NCI-H187 (cell line): ENCODE results near the gene PPP1R9A.
A peak's percentile ranks its signal among the peaks of the same experiment; 100 is the strongest.

Experiments used
- DNase-seq, 2 experiments: peaks; one replicate each; lab custom pipeline; 2025; lab: John Stamatoyannopoulos, UW

PPP1R9A gene

DNA sequence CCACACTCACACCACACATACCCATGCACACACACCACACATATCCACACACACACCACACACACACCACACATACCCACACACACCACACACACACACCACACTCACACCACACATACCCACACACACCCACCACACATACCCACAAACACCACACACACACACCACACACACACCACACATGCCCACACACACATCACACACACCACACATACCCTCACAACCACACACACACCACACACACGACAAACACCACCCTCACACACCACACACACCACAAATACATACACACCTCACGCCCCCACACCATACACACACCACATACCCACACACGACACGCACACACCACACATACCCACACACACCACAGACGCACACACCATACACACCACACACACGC, 297.2 kb downstream of the PPP1R9A start:
- DNase-seq: no peak

DNA sequence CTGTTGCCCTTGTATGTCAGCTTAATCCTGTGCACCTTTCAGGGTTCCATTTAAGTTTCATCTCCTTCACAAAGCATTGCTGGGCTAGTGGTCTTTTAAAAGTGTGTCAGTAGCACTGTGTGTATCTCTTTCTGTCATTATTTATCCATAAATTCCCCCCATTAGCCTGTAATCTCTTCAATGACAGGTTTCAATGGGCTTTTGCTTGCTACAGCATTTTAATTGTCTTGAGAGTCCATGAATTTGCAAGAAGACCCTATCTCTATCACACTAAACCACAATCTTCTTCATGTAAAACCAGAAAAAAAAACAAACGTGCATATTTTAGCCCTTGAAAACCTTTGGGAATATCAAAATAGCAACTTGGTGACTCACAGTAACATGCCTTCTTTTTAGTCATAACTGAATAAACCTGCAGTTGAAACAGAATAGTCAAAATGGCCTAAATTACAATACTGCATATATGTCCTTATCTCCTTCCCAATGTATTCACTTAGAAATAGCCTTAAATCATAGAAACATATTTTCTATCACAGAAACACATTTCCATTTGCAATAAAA, 298.4 kb downstream of the PPP1R9A start:
- DNase-seq: no peak

DNA sequence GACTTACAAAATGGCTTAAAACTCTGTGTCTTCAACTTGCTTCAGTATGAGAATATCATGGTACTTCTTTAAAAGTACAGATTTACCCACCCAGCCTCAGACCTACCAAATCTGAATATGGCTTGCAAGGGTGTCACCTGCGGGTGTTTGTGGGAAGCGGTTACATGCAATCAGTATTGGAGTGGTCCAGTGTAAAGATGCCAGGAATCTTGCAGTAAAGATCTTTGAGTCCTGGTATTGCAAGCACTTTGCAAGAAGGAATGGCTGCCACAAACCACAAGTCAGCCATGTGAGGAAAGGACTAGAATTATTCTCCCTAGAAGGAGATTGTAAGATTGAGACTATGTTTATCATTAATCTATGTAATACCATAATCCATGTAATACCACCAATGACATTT, 301.9 kb downstream of the PPP1R9A start:
- no peak for DNase-seq

DNA sequence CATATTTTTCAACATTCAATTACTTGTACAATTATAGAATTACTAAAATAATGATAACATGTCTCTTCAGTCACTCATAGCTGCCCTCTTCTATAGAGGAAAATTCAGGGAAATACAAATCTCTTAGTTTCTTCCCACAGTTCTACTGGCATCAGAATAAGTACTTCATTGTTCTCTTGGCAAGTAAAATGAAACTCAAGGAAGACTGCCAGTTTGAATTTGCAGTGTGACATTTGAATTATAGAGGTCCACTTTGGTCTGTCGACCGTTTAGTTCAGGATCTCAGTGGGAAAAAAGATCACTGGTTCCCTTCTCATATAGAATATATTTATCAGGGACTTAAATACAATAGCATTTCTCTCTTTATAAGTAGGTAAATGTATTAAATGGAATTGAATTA, 302.4 kb downstream of the PPP1R9A start:
- no peak for DNase-seq

DNA sequence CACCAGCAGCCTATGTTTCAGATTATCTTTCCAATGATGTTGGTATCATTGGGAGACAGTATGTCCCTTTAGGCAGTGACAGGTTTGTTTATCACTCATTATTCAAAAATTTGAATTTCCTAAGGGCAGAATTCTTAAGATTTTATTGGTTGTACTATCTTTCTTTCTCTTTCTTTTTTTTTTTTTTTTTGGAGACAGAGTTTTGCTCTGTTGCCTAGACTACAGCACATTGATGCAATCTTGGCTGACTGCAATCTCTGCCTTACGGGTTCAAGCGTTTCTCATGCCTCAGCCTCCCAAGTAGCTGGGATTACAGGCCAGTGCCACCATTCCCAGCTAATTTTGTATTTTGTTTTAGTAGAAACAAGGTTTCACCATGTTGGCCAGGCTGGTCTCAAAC, 305.8 kb downstream of the PPP1R9A start:
- no peak for DNase-seq

GRCh38 chr7:95213809-95214492, 306.6 kb downstream of the PPP1R9A start:
- no peak for DNase-seq

GRCh38 chr7:95219721-95220120, 312.3 kb downstream of the PPP1R9A start:
- no peak for DNase-seq

GRCh38 chr7:95220328-95220727, 312.9 kb downstream of the PPP1R9A start:
- no peak for DNase-seq

DNA sequence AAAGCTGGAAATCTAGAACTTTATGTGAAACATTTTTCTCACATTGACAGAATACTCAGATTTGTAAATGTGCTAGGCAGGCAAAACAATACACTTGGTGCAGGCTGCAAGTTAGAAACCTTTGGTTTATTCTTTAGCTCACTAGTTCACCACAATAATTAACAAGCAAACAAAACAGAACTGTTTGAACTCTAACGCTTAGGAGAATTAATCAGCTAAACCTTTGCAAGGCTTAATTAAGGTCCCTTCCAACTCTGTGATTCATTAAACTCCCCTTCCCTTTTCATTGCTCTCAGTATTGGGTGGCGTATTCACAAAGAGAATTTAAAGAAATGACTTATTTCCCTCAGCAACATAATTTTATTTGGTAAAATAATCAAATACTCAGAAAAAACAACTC, 317.9 kb downstream of the PPP1R9A start:
- DNase-seq: no peak

DNA sequence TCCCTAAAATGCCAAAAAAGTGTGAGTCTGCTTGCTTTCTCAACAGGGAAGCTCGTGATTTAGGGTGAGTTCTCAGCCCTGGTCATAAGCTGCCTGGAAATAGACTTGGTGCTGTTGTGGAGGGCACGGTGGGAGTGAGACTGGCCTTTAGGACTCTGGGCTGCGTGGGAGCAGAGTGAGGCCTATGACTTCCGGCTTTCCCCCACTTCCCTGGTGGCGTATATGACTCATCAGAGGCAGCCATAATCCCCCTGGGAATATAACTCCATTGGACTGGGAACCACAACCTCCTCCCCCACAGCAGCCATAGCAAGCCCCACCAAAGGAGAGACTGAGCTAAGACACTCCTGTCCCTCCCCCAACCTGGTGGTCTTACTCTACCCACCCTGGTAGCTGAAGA, 321.9 kb downstream of the PPP1R9A start:
- no peak for DNase-seq

- DNase-seq: no peak
Observed at GRCh38 chr7:95238252-95238943, 331.0 kb downstream of the PPP1R9A start.

DNA sequence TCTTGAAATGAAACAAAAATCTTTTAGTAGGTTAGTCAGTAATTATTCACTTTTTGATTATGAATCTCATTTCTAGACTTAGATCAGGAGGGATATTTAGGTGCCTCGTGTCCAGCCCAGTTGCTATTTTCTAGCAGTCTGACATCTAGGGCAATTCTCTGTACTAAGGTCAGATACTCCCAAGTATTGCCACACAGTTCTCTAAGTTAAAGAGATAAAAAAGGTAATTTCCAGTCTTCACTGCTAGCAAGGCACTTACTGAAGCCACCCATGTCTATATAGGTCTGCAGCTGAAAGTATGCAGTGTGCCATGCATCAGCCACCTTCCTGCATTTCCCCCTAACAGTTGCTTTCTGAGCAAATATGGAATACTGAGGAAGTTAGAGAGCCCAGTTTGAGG, 333.5 kb downstream of the PPP1R9A start:
- no peak for DNase-seq

DNA sequence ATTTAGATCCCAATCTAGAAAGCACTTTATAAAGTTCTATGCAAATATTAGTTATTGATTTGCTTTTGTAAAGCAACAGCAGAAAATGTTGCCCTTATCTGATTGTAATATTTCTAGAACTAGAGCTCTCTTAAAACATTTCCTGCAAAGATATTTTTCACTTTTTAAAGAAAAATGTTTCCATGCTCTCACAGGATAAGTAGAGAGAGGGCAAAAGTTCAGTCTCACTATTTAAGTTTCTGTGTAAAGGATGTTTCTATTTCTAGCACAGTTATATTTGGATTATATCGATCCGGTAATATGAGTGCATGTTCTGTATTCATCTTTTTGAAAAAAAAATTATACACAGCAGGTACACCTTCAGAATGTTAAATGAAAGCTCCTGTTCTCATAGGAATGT, 334.9 kb downstream of the PPP1R9A start:
- no peak for DNase-seq

- DNase-seq: no peak
Observed at GRCh38 chr7:95244616-95245015, 337.2 kb downstream of the PPP1R9A start.

GRCh38 chr7:95245828-95246500, 338.6 kb downstream of the PPP1R9A start:
- no peak for DNase-seq

DNA sequence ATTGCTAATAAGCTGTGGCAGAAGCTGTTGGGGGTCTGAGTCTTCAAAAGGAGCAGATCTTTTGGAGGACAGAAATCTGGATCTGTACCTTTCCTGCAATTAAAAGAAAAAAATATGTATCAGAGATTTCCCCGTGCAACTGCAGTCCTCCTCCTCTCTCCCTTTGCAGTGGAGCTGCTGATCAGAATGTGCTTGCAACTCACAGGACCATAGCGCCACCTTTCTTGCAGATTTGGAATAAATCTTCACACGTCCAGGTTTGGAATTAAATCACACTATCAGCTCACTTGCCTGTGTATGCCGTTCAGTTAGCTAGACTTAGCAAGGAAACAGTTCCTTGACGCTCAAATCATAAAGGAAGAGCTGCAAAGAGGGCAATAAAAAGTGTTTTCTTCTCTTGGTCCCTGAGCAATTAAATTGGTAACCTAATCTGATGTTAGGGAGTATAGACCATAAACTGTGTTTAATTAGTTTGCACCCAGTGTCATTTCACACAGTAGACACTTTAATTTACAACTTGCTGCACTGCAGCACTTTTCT, 339.5 kb downstream of the PPP1R9A start:
- DNase-seq: peak; percentile 22 to 42

- no peak for DNase-seq
Observed at GRCh38 chr7:95250571-95250970, 343.2 kb downstream of the PPP1R9A start.

- no peak for DNase-seq
Observed at GRCh38 chr7:95251966-95252365, 344.6 kb downstream of the PPP1R9A start.

GRCh38 chr7:95253986-95254385, 346.6 kb downstream of the PPP1R9A start:
- DNase-seq: no peak

DNA sequence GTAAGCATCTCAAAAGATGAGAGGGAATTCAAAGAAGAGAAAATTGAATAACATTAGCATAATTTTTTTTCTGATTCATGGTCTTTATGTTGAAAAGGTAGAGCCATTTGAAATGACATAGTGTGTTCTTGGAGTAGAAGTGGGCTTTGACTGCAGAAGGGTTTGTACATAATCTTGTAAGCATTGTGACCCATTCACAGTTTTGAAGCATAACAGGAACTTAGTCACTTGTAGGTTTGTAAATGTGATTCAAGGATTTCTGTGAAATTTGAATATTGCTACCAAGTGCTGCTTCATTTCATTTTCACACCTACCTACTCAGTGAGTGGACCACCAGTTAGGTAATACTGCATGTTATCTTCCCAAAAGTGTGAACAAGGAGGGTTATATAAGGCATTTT, 348.3 kb downstream of the PPP1R9A start:
- DNase-seq: no peak

DNA sequence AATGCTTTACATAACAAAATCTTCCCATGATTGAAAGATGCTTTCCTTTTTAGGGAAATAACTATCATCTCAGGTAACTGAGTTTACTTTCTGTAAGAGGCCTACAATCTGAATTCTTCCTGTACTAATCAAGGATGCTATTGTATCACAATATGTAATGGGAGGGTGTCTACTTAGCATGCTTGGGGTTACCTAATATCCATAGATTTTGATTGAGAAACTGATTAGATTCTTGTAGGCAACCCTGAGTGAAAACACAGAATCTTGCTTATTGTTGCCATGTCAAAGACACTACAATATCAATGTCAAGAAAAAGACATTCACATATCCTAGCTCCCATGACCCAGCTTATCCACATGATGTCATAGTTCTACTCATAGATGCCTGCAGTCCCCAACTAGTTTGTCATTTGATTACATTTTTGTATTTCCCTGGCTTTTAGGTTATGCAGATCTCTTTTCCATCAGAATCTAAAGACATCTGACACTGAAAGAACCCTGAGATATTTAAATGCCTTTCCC, 354.6 kb downstream of the PPP1R9A start:
- no peak for DNase-seq

DNA sequence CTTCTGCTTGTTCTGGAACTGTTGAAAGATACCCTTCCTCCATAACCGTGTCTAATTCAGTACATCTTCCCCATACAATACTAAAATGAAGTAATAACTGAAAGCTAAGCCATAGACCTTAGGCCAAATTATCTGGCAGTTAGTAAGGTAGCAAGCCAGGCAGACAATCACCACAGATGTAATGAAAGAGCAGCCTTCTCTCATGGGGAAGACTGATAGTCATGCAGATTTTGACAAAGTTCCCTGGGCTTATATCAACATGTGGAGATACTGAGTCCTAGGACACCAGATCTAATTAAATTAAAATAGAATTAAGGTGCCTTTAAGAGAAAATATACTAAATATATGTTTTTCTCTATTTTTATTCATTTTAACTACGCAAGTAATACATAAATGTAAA, 355.5 kb downstream of the PPP1R9A start:
- DNase-seq: no peak
